Liver (tissue), 9 donors: Measurements from ENCODE around the gene DTD1. TPM values are rescaled to one million over a fixed set of nuclear protein-coding genes. Genes with fewer than 3 reads are reported as not detected.

Source experiments
- DNase-seq: peaks from one replicate; pipeline ENCODE4 v3.0.0-alpha.2; 2017; ENCODE audit warnings: low spot score
- H3K27ac ChIP-seq, 2 donors: one replicate each; pipeline ENCODE4 v1.7.0; 2013; ENCODE audit warnings: inconsistent platforms in 2 of 2, low read length in 2 of 2, control low read depth in 1 of 2, low read depth in 1 of 2, mild to moderate bottlenecking in 1 of 2
- H3K27me3 ChIP-seq, 4 donors: one replicate each; pipeline versions ENCODE4 v1.6.1 to v1.7.0; 2013; ENCODE audit warnings: low read length in 3 of 4, inconsistent platforms in 1 of 4, mild to moderate bottlenecking in 1 of 4, moderate library complexity in 1 of 4; ENCODE audit not compliant: control insufficient read depth in 4 of 4, insufficient read depth in 4 of 4
- H3K36me3 ChIP-seq, 4 donors: one replicate each; pipeline versions ENCODE4 v1.6.1 to v1.7.0; 2013; ENCODE audit warnings: low read length in 3 of 4, mild to moderate bottlenecking in 3 of 4, low read depth in 1 of 4, moderate library complexity in 1 of 4; ENCODE audit not compliant: control insufficient read depth in 4 of 4, insufficient read depth in 3 of 4
- H3K4me1 ChIP-seq, 4 donors: one replicate each; pipeline versions ENCODE4 v1.6.1 to v1.7.0; 2013; ENCODE audit warnings: low read length in 3 of 4, mild to moderate bottlenecking in 3 of 4, moderate library complexity in 1 of 4; ENCODE audit not compliant: control insufficient read depth in 4 of 4, insufficient read depth in 4 of 4
- H3K4me3 ChIP-seq, 3 donors: one replicate each; pipeline versions ENCODE4 v1.6.1 to v1.7.0; 2013; ENCODE audit warnings: low read length in 3 of 3, control low read depth in 1 of 3, low read depth in 1 of 3, mild to moderate bottlenecking in 1 of 3
- H3K9ac ChIP-seq, 2 donors: one replicate each; pipeline ENCODE4 v1.7.0; 2013; ENCODE audit warnings: low read length in 2 of 2, mild to moderate bottlenecking in 2 of 2, moderate library complexity in 2 of 2, control low read depth in 1 of 2, low read depth in 1 of 2
- H3K9me3 ChIP-seq, 4 donors: one replicate each; pipeline versions ENCODE4 v1.6.1 to v1.7.0; 2013; ENCODE audit warnings: low read length in 3 of 4; ENCODE audit not compliant: control insufficient read depth in 4 of 4
- ATF3 ChIP-seq: IDR thresholded peaks from 2 replicates; pipeline ENCODE4 v1.6.1; 2016; ENCODE audit warnings: antibody characterized with exemption
- EGR1 ChIP-seq, 2 donors: IDR thresholded peaks; 2 replicates each; pipeline ENCODE4 v1.6.1; 2016 to 2018; ENCODE audit warnings: antibody characterized with exemption in 2 of 2, low read depth in 2 of 2
- FOXA1 ChIP-seq: IDR thresholded peaks from 2 replicates; pipeline ENCODE4 v1.6.1; 2016; ENCODE audit warnings: antibody characterized with exemption
- FOXA2 ChIP-seq: IDR thresholded peaks from 2 replicates; pipeline ENCODE4 v1.6.1; 2016; ENCODE audit warnings: antibody characterized with exemption
- GABPA ChIP-seq, 2 donors: IDR thresholded peaks in 1 of 2; conservative IDR thresholded peaks in 1 of 2; 2 replicates each; pipeline ENCODE4 v1.6.1; 2016; ENCODE audit warnings: antibody characterized with exemption in 2 of 2, mild to moderate bottlenecking in 1 of 2, moderate library complexity in 1 of 2
- HNF4A ChIP-seq, 2 donors: conservative IDR thresholded peaks; 2 replicates each; pipeline ENCODE4 v1.6.1; 2016; ENCODE audit warnings: antibody characterized with exemption in 2 of 2, mild to moderate bottlenecking in 2 of 2
- HNF4G ChIP-seq: IDR thresholded peaks from 2 replicates; pipeline ENCODE4 v1.6.1; 2016; ENCODE audit warnings: antibody characterized with exemption
- JUND ChIP-seq, 2 donors: IDR thresholded peaks; 2 replicates each; pipeline ENCODE4 v1.6.1; 2016; ENCODE audit warnings: antibody characterized with exemption in 2 of 2
- MAX ChIP-seq: IDR thresholded peaks from 2 replicates; pipeline ENCODE4 v1.6.1; 2016; ENCODE audit warnings: antibody characterized with exemption
- NR2F2 ChIP-seq: IDR thresholded peaks from 2 replicates; pipeline ENCODE4 v1.6.1; 2016; ENCODE audit warnings: antibody characterized with exemption
- RAD21 ChIP-seq, 2 donors: IDR thresholded peaks; 2 replicates each; pipeline ENCODE4 v1.6.1; 2016; ENCODE audit warnings: antibody characterized with exemption in 2 of 2, mild to moderate bottlenecking in 2 of 2
- RXRA ChIP-seq, 2 donors: IDR thresholded peaks; 2 replicates each; pipeline ENCODE4 v1.6.1; 2017 to 2018; ENCODE audit warnings: antibody characterized with exemption in 2 of 2, mild to moderate bottlenecking in 1 of 2
- SP1 ChIP-seq: IDR thresholded peaks from 2 replicates; pipeline ENCODE4 v1.6.1; 2018; ENCODE audit warnings: antibody characterized with exemption, mild to moderate bottlenecking
- TAF1 ChIP-seq: conservative IDR thresholded peaks from 2 replicates; pipeline ENCODE4 v1.6.1; 2016; ENCODE audit warnings: antibody characterized with exemption, mild to moderate bottlenecking
- YY1 ChIP-seq: IDR thresholded peaks from 2 replicates; pipeline ENCODE4 v1.6.1; 2016; ENCODE audit warnings: antibody characterized with exemption, mild to moderate bottlenecking
- ZBTB33 ChIP-seq: IDR thresholded peaks from 2 replicates; pipeline ENCODE4 v1.6.1; 2016; ENCODE audit warnings: antibody characterized with exemption
- WGBS: extraction: QIAGEN DNeasy Blood & Tissue Kit; methylation state at CpG from one replicate; pipeline ENCODE4 v1.1.7; 2013; 5-methylcytosine and 5-hydroxymethylcytosine counted together
- polyA plus RNA-seq, 2 donors: library from polyadenylated mRNA; stranded (reverse) in 1 of 2; unstranded in 1 of 2; fragments of 200-250 nt in 1 of 2; fragments of >200 nt in 1 of 2; fragmentation: Nextera tagmentation in 1 of 2; extraction: Ambion mirVana in 1 of 2; gene quantifications; one replicate each; pipeline versions ENCODE4 v1.2.1 to v1.2.3, GENCODE V29; 2013 to 2015
- total RNA-seq, 2 donors: library from RNA; depleted of rRNA; stranded (reverse); fragments of >200 nt; gene quantifications; one replicate each; pipeline ENCODE4 v1.2.3, GENCODE V29; 2014
- TF ChIP-seq, protein P1 (sequence below): fragments of 150-350 bp; IDR thresholded peaks from 2 replicates; pipeline ENCODE4 v1.5.1; 2017; ENCODE audit warnings: improper control_type of control experiment, low read depth, low read length; ENCODE audit not compliant: missing input control
- TF ChIP-seq, protein P2 (sequence below): IDR thresholded peaks from 2 replicates; pipeline ENCODE4 v1.6.1; 2016; ENCODE audit warnings: antibody characterized with exemption, mild to moderate bottlenecking
- donor health status: healthy.
- donor health status: healthy.
- donor health status: healthy.
- donor health status: healthy.
- donor health status: healthy.

Gene DTD1
- total and polyA plus RNA-seq, 4 donors: 7.8 to 11.3 (median 10.1) TPM

DNA sequence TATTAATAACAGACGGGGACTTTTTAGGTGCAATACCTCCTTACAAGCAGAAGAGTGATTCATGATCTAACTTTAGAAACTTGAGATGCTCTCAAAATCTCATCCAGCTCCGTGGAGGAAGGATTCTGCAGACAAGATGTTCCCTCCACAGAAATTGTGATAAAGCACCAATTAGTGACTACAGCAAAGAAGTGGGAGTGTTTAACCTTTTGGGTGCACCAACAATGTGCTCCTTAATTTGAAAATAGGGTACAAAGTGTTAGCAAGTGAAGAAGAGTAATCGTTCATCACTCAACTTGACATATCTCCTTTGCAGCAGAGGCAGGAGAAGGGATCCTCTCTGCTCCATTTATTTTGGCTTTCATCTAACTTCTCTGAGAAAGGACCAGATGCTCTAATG lies 202.9 kb downstream of the DTD1 start:
- Histone ChIP-seq H3K36me3 (peaks cover 0 to 2% (median 0%) of the 10 kb centered on the region in 4 donors), H3K27me3 (no peaks in the 10 kb centered on the region), H3K9ac (no peak overlapping the region), H3K4me3 (no peak overlapping the region), H3K4me1 (peaks cover 0 to 10% (median 3%) of the 10 kb centered on the region in 4 donors), H3K27ac (no peak overlapping the region), H3K9me3 (no peaks in the 10 kb centered on the region)
- DNase-seq: no peak
- WGBS: 58% methylated on average over 3 of the region's 3 CpGs
- TF ChIP-seq TAF1 (no peak), NR2F2 (no peak), RAD21 (IDR thresholded peaks at IDR 0.05) (no peak), HNF4A (conservative IDR thresholded peaks at IDR 0.05) (no peak), SP1 (no peak), JUND (IDR thresholded peaks at IDR 0.05) (no peak), FOXA2 (no peak), GABPA (IDR thresholded peaks at IDR 0.05 in 1 of 2, conservative IDR thresholded peaks at IDR 0.05 in 1 of 2) (no peak), MAX (no peak), FOXA1 (no peak), YY1 (no peak), RXRA (IDR thresholded peaks at IDR 0.05) (no peak), EGR1 (IDR thresholded peaks at IDR 0.05; ENCODE audit: low read depth in 2 of 2) (no peak), ZBTB33 (no peak), HNF4G (no peak), ATF3 (no peak)
- TF ChIP-seq, protein P1, sequence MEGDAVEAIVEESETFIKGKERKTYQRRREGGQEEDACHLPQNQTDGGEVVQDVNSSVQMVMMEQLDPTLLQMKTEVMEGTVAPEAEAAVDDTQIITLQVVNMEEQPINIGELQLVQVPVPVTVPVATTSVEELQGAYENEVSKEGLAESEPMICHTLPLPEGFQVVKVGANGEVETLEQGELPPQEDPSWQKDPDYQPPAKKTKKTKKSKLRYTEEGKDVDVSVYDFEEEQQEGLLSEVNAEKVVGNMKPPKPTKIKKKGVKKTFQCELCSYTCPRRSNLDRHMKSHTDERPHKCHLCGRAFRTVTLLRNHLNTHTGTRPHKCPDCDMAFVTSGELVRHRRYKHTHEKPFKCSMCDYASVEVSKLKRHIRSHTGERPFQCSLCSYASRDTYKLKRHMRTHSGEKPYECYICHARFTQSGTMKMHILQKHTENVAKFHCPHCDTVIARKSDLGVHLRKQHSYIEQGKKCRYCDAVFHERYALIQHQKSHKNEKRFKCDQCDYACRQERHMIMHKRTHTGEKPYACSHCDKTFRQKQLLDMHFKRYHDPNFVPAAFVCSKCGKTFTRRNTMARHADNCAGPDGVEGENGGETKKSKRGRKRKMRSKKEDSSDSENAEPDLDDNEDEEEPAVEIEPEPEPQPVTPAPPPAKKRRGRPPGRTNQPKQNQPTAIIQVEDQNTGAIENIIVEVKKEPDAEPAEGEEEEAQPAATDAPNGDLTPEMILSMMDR: no peak
- TF ChIP-seq, protein P2, sequence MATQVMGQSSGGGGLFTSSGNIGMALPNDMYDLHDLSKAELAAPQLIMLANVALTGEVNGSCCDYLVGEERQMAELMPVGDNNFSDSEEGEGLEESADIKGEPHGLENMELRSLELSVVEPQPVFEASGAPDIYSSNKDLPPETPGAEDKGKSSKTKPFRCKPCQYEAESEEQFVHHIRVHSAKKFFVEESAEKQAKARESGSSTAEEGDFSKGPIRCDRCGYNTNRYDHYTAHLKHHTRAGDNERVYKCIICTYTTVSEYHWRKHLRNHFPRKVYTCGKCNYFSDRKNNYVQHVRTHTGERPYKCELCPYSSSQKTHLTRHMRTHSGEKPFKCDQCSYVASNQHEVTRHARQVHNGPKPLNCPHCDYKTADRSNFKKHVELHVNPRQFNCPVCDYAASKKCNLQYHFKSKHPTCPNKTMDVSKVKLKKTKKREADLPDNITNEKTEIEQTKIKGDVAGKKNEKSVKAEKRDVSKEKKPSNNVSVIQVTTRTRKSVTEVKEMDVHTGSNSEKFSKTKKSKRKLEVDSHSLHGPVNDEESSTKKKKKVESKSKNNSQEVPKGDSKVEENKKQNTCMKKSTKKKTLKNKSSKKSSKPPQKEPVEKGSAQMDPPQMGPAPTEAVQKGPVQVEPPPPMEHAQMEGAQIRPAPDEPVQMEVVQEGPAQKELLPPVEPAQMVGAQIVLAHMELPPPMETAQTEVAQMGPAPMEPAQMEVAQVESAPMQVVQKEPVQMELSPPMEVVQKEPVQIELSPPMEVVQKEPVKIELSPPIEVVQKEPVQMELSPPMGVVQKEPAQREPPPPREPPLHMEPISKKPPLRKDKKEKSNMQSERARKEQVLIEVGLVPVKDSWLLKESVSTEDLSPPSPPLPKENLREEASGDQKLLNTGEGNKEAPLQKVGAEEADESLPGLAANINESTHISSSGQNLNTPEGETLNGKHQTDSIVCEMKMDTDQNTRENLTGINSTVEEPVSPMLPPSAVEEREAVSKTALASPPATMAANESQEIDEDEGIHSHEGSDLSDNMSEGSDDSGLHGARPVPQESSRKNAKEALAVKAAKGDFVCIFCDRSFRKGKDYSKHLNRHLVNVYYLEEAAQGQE: no peak
